Glomerular endothelial cell (primary cell): ENCODE results near the gene USP43. TPM values are rescaled to one million over a fixed set of nuclear protein-coding genes. Genes with fewer than 3 reads are reported as not detected.
"Not testable (repeated sequence)": the region's sequence is repeated elsewhere in the genome, so short reads cannot be mapped to it uniquely, and the experiment has no call there.

Experiments used
- DNase-seq: peaks from one replicate; pipeline ENCODE4 v3.0.0-alpha.2; 2011; ENCODE audit warnings: low read depth, low spot score; ENCODE audit errors: extremely low read depth
- total RNA-seq: library from RNA; depleted of rRNA; stranded (reverse); fragments of >200 nt; gene quantifications from 2 replicates; pipeline ENCODE4 v1.2.3, GENCODE V29; 2015

USP43 gene
- total RNA-seq, 1 donor from 2014 or later, result 0.35 TPM

DNA sequence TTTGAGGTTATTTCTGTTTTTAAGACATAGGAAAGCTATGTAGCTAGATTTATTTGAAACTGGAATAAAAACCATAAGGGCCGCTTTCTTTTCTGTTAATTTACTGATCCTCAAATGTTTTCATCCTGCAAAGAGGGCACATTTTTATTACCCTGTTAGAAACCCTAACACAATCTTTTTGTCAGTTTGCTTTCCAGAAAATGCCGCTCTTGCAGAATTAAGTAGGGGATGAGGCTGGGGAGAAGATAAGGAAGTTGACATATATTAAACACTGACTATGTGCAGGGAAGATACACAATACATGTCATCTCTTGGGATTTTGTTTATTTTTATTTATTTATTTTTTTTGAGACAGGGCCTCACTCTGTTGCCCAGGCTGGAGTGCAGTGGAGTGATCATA is 15.7 kb downstream of the USP43 start:
- no peak for DNase-seq

GRCh38 chr17:9663511-9663910 is 18.2 kb downstream of the USP43 start:
- DNase-seq, result not testable (repeated sequence)

DNA sequence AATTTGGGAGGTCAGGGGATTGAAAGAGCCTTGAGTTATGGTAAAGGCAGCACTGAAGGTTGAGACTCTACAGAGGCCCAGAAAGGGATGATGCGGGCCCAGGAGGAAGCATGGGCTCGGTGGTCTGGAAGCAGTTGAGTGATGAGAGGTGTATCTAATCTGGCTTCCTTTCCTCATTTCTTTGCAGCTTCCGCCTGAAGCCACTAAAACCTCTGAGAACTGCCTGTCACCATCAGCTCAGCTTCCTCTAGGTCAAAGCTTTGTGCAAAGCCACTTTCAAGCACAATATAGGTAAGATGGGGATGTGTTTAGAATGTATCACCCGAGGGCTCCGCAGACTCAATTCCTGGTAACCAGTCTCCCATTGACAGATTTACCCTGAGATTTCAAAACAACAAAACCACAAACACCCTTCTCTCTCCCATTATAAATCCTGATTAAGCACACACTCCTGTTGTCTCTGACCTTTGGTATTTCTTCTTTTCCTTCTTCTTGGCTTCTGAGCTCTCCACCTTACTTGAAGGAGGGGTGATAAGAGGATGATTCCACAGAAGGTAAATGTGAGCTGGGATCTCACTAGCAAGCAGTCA is 21.2 kb downstream of the USP43 start:
- no peak for DNase-seq

- DNase-seq, result no peak
Observed at GRCh38 chr17:9668517-9668916, 23.2 kb downstream of the USP43 start.

DNA sequence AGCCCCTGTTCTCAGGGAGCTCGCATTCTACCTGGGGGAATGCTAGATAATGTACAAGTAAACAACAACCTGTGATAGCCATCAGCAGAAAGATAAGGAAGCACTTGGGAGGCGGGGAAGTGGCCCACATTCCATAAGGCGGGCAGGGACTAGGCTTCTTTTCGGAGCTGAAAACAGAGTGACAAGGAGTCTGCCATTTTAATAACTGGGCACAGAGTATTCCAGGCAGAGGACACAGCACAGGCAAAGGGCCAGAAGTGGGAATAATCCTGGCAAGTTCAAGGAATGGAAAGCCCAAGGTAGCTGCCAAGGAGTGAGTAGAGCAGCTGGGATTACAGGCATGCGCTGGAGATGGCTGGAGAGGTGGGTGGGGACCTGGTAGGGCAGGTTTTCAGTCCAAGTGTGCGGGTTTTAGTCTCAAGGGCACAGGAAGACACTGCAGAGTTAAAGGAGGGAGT is 24.3 kb downstream of the USP43 start:
- no peak for DNase-seq

GRCh38 chr17:9670596-9670995 is 25.3 kb downstream of the USP43 start:
- DNase-seq, result no peak

GRCh38 chr17:9671559-9671958 is 26.2 kb downstream of the USP43 start:
- DNase-seq, result no peak

- DNase-seq, result no peak
Observed at GRCh38 chr17:9672266-9672665, 26.9 kb downstream of the USP43 start.

DNA sequence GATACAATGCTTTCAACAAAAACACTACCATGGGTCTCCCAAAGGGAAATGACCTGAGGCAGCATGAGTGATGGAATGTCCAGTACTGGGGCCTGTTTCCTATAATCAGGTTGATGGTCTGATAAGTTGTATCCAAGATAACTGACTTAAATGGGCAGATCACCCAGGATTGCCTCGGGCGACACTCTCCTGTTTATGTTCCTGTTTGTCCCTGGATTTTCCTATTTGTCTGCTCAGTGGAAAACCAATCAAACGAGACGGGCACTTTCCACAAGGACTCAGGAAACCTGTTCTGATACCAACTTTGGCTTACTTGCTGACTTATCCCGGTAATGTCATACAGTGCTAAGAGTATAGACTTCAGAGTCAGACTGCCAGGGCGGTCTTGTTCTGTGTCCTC is 27.4 kb downstream of the USP43 start:
- DNase-seq, result no peak

GRCh38 chr17:9676084-9676483 is 30.8 kb downstream of the USP43 start:
- DNase-seq, result no peak

GRCh38 chr17:9676820-9677310 is 31.5 kb downstream of the USP43 start:
- no peak for DNase-seq

- no peak for DNase-seq
Observed at GRCh38 chr17:9677411-9677810, 32.1 kb downstream of the USP43 start.

- DNase-seq, result no peak
Observed at GRCh38 chr17:9677896-9678295, 32.6 kb downstream of the USP43 start.

GRCh38 chr17:9684955-9685621 is 39.8 kb downstream of the USP43 start:
- no peak for DNase-seq

- DNase-seq, result no peak
Observed at GRCh38 chr17:9693755-9694154, 48.4 kb downstream of the USP43 start.

DNA sequence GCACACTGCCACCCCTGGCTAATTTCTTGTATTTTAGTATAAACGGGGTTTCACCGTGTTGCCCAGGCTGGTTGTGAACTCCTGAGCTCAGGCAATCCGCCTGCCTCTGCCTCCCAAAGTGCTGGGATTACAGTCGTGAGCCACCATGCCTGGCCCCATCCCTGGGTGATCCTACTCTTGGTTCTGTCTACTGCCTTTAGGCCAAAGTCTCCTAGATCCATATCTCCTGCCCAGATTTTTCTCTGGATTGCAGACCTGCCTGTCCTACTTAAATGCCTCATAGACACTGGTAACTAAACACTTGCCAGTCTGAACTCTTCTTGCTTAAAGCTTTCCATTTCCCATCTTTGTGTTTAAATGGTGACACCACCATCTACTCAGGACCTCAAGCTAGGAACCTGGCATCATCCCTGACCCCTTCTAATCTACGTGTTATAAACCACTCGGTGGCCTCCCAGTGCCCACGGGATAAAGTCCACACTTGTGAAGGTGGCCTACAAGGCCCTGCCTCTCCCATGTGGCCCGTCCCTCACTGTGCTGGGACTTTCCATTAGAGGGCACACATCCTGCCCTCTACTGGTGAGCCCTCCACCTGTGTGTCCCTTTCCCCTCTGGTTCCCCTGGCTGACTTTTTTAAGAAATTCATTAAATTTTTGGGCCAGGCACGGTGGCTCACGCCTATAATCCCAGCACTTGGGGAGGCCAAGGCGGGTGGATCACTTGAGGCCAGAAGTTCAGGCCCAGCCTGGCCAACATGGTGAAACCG is 51.1 kb downstream of the USP43 start:
- DNase-seq, result no peak

GRCh38 chr17:9700136-9700535 is 54.8 kb downstream of the USP43 start:
- DNase-seq, result no peak

DNA sequence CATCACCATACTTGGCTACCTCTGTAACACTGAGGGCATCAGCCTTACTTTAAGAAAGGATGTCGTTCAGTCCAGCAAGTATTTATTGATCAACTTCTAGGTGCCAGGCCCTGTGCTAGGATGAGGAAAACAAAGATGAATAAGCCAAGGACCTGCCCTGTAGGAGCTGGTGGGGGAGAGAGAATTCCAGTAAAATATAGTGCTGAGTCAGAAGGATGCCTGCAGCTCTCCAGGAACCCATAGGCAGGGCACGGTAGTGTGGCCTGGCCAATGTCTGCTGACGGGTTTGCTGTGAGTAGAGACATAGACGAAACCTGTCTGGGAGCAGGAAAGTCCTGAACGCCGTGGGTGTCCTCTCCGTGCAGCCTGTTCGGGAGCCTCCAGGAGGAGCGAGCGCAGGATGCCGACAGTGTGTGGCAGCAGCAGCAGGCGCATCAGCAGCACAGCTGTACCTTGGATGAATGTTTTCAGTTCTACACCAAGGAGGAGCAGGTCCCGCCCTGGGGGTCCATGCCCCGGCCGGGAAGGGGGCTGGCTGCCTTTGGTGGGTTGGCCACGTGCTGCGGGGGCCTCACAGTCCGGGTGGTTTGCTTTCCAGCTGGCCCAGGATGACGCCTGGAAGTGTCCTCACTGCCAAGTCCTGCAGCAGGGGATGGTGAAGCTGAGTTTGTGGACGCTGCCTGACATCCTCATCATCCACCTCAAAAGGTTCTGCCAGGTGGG is 55.6 kb downstream of the USP43 start:
- no peak for DNase-seq

DNA sequence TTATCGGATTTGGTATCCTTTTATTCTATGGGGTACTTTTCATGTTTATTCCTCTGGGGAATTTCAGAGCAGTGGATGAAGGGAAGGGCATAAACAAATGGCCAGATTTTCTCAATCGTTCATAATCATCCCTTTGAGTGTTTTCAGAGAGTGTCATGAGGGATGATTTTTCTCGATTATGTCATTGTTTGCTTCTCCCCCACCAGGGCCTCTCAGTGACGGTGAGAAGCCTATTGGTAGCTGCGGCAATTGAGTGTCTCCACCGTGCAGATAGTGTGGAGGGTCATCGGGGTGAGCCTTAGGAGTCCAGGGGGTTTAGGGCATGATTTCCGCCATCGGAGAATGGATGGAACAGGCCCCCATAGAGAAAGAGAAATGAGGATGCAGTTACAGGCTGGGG is 57.2 kb downstream of the USP43 start:
- no peak for DNase-seq

GRCh38 chr17:9702914-9703780 is 57.8 kb downstream of the USP43 start:
- no peak for DNase-seq
